Left lobe of liver (tissue), 2 donors: ENCODE results near the gene FAF2. TPM values are rescaled to one million over a fixed set of nuclear protein-coding genes. Genes with fewer than 3 reads are reported as not detected.

Experiments
- ATAC-seq: fragments of 200-7000 bp; cut with Tn5 transposase; one replicate; pipeline ENCODE4 v1.9.1; 2020; ENCODE audit warnings: mild to moderate bottlenecking, moderate library complexity
- DNase-seq: peaks from one replicate; pipeline ENCODE4 v3.0.0-alpha.2; 2020; ENCODE audit warnings: low spot score
- total RNA-seq: library from RNA; stranded (reverse); gene quantifications from one replicate; pipeline ENCODE4 v1.2.1, GENCODE V29; 2021
- donor health status: DM: no; HTN: no; CAD: no; lungs with moderate emphysema.
- donor health status: DM: no; HTN: yes; CAD: no.

Gene FAF2
- total RNA-seq, 1 donor from 2014 or later, result 16.5 TPM

DNA sequence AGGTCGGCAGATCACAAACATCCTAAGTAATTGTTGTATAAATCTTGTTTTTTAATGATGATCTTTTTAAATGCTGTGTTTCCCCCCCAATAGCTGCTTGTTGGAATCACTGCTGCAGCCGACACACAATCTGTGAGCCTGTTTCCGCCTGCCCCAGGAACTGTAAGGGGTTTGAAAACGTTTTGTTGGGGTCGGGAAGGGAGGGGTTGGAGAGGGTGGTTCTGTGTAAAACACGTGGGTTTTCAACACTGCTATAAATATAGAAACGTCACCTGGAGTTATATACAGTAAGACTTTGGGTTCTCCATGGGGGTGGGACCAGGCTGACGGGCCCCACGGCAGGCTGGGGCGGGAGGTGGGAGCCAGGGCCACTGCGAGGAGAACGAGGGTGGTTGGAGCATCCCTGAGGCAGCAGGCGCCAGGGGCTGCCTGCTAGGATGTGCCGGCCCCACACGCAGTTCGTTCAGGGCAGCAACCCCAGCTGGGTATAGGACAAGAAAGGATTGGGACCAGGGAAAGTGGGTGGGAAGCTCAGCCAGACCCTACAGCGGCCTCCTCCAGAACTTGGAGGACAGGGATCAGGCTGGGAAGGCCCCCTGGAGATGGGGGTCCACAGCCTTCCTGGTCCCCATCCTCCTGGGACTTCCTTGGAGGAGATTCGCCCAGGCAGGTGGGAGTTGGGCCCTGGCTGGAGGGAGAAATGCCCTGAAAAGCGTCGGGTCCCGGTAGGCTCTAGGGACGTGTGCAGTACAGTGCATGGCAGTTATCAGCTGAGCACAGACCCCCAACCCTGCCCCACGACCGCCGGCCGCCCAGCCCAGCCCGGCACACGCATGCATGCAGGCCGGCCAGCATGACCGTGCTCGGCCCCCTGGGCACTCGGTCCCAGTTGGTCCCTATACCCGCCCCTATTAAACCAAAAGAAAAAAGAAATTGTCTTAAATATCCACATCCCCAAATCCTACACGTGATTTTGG lies 79.3 kb downstream of the FAF2 start:
- ATAC-seq (no peak), DNase-seq (no peak)

DNA sequence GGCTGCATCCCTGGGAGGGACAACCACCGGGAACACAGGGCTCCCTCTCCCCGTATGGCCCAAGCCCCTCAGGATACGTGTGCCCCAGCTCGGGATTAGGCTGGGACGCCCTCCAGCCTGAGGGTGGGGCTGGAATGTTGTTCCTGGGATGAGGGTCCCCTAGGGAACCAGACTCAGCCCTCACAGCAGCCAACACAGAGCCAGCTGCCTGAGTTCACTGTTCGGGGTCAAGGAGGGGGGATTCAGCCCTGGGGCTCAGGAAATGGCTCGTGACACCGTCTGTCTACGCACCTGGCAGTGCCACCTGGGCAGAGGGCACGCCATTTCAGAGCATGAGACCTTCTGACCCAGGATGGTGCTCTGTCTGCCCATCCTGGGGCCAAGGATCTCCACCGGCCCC lies 80.1 kb downstream of the FAF2 start:
- no peak for ATAC-seq
- DNase-seq, result no peak

DNA sequence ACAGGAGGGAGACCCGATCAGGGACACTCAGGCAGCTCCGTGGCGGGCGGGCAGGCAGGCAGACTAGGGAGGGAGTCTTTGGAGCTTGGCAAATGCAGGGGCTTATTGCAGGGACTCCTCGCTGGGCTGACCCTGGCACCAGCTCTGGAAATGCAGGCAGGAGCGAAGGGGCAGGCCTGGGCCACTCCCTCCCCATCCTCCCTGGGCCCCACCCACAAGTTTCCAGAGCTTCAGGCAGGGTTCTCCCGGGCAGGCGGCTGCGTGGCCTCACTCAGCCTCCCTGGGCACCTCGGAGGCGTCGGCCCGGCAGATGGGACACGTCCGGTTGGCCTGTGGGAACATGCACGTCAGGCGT lies 80.6 kb downstream of the FAF2 start:
- DNase-seq (no peak), ATAC-seq (no peak)

DNA sequence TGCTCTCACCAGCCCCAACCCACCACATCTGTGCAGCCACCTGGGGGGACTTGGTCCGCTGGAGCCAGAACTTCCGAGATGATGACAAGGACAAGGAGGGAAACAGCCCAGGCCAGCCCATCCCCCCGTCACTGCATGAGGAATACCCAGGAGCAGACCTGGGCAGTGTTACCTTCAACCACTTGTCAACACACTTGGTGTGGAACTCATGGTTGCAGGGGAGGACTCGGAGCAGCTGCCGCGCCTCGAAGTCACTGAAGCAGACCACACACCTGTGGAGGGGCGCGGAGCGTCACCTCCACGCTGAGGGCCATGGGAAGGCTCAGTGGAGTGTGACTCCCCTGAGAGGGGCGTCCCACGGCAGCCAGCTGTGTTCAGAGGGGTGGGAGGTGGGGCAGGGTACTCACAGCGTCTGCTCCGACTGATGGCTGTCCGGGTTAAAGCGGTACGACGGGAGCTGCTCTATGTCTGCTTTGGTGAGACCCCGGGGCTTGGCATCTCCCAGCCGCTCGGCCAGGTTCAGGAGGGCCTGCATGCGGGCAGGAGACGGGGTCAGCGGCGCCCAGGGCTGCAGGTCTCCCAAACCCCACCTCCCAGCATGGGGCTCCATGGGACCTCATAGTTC lies 81.0 kb downstream of the FAF2 start:
- DNase-seq, result no peak
- no peak for ATAC-seq

DNA sequence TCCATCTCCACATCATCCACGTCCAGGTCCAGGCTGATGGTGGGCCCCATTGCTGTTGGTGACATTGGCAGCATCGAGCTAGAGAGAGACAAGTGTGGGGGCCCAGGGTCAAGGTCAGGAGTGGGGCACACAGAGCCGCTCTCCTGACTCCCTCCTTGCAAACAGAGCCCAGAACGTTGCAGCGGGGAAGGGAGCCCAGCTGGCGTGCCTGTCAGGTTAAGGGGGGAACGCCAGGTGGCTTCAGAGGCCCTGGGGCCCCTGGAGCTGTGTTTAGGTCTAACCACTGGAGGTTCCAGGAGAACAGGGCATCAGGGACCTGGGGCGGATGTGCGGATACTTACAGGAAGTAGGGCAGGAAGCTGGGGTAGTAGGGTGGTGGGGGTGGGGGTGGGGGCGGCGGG lies 81.6 kb downstream of the FAF2 start:
- ATAC-seq, result no peak
- DNase-seq, result no peak

DNA sequence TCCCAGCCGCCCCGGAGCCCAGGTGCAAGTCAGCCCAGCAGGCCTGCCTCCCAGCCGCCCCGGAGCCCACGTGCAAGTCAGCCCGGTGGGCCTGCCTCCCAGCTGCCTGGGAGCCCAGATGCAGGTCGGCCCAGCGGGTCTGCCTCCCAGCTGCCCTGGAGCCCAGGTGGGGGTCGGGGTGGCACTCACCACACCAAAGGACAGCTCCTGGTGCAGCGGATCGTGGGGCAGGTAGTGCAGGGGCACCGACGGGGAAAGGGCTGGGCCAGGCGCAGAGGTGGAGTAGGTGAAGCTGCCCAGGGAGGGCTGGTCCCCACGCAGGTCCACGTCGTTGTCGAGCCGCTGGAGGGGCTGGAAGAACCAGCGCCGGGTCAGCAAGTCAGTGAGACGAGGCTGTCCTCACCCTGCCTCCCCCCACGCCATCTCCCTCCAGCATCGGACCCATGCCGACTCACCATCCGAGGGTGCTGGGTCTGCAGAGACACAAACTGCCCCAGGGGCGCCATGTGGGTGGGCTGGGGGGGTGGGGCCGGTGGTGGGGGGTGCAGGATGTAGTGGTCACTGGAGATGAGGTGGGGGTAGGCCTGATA lies 82.3 kb downstream of the FAF2 start:
- DNase-seq (no peak), ATAC-seq (no peak)

DNA sequence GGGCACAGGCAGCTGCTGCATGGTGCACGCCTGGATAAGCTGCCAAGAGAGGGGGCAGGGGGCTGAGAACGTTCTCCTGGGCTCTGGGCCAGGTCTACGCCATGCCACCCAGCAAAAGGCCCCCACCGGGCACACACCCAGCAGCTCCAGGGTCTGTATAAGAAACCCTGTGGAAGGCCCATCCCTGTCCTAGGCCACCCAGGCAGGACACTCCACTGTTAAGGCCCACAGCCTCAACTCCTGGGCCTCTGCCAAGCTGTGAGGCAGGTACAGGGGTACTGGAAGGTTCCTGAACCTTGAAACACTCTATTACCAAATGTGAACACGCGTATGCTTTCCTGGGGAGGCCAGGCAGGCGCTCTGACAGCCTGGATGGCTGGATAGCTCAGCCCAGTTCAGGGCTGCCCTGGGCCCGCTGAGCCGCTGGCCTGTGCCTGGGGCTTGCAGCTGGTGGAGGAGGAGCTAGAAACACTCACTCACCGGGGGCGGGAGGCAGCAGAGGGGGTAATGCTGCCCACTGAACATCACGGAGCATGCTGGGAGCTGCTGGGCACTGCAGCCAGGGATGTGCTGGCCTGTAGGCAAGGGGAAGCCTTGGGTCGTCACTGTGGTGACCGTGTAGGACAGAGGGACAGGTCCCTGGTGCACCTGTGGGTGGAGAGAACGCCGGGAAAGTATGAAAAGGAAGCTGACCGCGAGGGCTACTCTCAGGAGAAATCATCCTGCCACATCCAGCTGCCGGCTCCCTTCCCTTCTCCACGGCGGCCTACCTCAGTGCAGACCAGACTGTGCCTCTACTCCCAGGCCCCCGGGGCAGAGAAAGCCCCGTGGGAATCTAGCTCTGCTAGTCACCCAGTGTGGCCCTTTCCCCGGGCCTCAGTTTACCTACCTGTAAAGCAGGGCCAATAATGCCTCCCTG lies 83.1 kb downstream of the FAF2 start:
- DNase-seq (no peak), ATAC-seq (no peak)

DNA sequence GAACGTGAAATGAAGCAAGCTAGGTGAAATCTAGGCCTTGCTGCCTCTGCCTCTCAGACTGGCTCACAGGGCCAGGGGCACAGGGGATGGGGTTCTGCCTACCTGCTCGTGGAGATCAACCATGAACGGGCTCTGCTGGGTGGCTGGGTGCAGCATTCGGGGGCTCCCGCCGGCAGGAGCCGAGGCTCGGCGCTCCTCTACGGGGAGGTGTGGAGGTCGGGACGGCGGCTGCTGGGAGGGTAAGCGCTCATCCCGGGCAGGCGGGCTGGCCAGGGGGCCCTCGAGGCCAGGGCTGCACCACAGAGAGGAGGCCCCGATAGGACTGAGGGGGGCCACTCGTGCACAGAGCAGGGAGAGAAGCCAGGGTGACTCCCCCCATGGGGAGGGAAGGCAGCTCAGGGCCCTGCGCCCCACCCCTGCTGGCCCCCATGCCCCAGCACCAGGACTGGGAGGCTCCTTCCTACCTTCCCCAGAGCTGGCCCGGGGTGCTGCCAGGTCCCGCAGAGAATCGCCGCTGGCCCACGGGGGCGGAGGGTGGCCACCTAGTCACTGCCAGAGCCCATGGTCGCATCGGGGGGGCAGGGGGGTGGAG lies 83.8 kb downstream of the FAF2 start:
- DNase-seq (no peak), ATAC-seq (no peak)

DNA sequence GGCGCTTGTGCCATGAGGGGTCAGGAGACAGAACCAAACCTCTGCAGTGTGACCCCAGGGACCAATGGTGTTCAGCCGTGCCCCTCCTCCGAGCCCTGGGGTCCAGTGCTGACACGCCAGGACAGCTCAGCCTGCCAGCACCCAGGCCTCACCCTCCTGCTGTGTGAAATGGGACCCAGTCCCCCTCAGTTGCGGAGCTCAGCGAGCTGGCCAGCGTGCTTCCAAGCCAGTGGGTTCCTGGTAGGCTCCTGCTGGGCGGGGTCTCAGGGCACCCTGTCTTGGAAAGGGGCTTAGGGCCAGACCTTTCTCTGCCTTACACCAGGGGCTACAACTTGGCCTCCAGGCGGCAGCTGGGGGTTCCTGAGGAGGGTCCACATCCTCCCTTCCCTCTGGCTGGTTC lies 84.6 kb downstream of the FAF2 start:
- DNase-seq (no peak), ATAC-seq (no peak)

DNA sequence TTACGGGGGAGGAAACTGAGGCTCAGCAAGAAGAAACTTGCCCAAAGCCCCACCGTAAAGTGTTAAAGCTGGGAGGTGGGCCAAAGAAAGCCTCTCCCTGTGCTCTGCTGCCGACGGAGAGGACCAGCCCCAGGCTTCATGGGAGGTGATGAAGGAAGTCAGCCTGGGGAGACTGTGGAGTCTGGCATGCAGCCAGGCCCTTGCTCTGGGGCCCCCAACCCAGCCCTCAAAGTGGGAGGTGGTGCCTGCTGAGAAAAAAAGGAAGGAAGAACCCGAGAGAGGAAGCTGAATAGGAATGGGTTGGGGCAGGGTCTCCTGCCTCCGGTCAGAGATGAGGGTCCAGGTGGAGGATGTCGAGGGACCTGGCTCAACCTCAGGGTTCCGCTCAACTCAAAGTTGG lies 85.2 kb downstream of the FAF2 start:
- ATAC-seq (no peak), DNase-seq (peak; percentile 57)

DNA sequence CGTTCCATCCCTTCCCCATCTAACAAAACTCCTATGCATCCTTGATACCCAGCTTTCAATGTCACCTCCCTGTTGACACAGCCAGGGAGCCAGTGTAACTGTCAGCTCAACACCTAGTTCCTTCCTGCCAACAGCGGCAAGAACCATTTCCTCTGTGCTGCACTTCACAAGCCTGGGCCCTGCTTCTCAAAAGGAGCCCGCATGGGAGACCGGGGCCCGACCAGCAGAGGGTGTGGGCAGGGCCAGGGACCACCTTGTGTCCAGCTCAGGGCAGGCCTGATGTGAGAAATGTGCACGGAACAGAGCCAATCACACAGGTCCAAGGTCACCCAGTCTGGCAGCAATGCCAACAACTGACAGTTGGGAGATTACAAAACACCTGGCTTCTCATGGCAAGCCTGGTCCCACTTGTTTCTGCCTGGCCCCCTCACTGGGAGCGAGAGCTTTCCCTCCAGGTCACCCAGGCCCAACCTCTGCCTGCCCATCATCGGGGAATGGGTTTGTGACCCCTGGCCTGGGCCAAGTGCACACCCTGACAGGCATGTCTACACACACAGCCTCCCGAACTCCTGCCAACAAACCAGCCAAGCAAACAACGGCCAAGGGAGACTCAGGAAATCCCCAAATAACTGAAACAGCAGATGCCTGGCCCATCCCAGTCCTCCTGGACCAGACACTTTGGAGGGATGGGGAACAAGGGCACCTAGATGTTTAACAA lies 85.9 kb downstream of the FAF2 start:
- DNase-seq (peak; percentile 87), ATAC-seq (peak; percentile 45)

DNA sequence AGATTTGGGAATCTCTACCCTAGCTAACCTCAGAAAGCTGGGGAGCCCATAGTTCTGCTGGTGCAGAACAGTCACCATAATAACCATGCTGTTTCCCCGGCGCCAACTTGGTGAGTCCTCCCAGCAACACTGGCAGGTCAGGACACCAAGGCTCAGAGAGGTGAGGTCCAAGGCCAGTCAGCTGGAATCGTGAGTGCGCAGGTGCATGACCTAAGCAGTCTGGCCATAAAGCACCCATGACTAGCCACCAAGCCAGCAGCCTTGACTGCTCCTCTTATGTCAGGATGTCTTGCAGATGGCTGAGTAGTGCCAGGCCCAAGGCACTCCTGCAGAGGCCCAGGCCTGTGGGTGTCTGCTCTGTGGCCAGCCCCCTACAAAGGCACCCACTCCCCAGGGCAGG lies 86.5 kb downstream of the FAF2 start:
- ATAC-seq (peak; percentile 15), DNase-seq (peak; percentile 82)

DNA sequence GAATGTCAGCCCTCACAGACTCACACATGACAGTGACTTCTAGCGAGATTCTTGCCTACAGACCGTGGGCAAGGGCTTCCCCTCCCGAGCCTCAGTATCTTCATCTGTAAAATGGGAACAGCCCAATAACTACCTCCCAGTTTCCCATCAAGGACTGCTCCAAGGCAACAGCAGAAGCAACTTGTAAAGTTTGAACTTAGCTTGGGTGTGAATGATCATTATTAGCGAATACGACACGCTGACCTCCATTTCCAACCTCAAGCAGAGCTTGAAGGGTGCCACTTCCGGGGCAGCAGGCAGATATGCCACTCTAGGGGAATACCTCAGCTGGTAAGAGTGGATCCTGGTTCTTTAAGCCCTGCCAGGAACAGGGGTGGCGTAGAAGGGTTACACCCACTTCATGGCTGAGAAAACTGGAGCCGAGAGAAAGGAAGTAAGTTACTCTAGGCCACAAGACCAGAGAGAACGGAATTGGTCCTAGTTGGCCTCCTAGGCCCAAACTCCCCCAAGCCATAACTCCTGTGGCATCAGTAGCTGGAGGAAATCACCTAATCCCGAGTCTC lies 87.0 kb downstream of the FAF2 start:
- peak; percentile 48 for DNase-seq

DNA sequence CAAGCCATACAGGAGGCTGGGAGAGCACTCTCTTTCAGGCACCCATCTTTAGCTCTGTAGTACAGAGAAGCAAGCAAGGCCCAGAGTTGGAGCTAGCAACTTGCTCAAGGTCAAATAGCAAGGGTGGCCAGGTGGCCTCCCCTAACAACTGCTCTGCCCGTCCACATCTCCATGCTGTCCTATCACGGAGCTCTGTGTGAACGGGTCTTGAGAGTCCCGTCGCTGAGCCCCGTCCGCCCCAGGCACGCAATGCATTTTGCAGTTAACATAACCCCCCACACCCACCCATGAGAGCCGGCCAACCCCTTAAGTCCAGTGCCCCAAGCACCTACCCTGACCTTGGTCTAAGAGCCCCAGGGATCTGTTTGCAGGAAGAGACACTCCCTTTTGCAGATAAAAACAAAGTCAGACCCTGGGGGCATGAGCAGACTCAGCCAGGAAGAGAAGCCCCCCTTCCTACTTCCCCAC lies 87.5 kb downstream of the FAF2 start:
- no peak for ATAC-seq
- peak; percentile 46 for DNase-seq

More for the DNA sequence above, 87.0 kb downstream of the FAF2 start:
- no peak for ATAC-seq

DNA sequence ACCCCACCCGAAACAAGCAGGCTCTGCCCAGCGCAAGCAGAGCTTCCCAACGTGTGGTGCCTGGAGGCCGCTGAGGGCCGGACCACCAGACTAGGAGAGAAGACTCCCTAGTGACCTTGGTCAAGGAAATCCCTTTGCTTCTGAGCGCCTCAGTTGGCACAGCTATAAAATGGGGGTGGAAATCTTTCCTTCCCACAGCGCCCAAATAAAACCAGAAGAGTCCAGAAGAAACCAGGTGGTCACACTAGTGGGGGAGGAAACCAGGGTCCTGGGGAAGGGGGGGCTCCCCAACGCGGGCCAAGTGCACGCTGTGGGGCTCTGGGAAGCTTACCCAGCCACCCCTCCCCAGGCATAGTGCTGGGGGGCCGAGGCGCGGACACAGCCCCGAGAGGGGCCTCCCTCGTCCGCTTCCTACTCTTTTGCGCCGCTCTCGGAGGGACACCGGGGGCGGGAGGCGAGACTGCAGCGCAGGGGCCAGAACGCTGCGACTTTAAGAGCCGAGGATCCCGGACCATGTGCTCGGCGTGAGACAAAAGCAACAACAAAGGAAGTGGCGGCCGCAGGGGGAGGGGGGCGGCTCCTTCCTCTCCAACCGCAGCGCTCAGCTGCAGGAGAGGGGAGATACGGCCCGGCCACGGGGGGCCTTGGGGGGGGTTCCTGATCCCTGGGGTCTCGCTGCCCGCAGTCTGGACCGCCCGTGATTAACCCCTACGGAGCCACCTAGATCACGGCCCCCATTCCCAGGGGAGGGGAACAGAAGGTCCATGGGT lies 88.1 kb downstream of the FAF2 start:
- peak; percentile 27 for ATAC-seq
- peak; percentile 75 for DNase-seq

DNA sequence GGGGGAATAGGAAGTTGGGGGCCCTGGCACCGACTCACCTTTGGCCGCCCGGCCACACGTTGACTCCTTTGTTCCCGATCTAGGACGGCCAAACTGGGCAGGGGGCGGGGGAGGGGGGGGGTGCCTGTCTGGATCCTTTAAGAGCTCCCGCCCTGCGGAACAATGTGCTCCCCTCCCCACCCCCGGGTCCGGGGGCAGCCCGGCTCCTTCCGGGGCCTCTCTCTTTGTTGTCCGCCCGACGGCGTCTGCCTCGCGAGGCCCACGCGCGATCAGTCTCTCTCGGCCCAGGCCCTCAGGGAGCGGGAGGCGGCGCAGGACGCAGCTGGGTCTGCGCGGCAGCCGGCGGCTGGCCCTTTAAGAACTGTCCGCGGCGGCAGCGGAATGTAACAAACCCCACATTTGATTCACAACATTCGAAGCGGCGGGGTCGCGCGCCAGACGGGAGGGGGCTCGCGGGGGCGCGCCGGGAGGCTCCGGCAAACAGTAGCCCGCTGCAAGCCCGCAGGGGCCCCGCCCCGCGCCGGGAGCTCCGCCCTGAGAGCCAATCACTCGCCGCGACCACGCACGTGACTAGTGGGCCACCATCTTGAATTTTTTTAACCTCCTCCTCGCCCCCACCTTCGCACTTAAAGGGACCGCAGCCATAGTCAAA lies 88.8 kb downstream of the FAF2 start, which contains the start of gene RNF44:
RNF44 (minus strand) TSS at position 501 of the 652 bp plus-strand sequence. CDS start 4,930 bp downstream, outside the sequence.
- DNase-seq (peak; percentile 98), ATAC-seq (peak; percentile 78)

DNA sequence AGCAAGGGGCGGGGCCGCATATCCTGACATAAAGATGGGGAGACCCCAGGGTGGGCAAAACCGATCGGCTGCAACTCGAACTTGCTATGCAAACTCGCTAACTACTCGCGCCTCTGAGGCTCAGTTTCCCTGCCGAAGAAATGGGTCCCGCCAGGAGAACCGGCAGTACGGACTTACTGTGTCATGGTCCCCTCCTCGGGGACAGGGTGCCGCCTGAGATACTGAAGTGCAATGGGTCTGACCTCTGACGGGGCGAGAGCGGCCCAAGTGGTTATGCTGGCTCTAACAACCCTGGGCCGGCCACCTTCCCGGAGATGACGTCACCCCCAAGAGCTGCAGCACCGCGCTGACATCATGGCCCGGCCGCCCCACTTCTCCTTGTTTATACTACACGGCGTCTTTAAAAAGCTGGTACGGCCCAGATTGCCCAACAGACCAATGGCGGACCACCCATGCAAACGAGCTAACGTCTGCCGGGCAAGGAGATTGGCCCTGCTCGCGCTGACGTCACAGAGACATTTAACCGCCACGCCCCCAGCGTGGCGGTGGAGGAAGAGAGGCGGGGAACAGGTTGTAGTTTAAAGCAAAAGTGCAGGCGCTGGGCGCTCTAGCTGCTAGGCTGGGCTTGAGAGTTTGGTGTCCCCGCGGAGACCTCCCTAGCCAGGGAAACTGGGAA lies 89.5 kb downstream of the FAF2 start:
- ATAC-seq (peak; percentile 75), DNase-seq (peak; percentile 99)
